GM21423 (cell line): ENCODE data around the gene NR2E1.

Experiments
- ATAC-seq: cut with Tn5 transposase; IDR thresholded peaks from one replicate; pipeline ENCODE4 v1.9.1; 2021; ENCODE audit warnings: mild to moderate bottlenecking, moderate library complexity; ENCODE audit not compliant: unreplicated experiment

Gene NR2E1

GRCh38 chr6:108203189-108204112 lies 37.6 kb downstream of the NR2E1 start:
- no peak for ATAC-seq

- ATAC-seq = no peak
Observed at GRCh38 chr6:108207013-108207412, 41.2 kb downstream of the NR2E1 start.

GRCh38 chr6:108209738-108210137 lies 43.9 kb downstream of the NR2E1 start:
- no peak for ATAC-seq

DNA sequence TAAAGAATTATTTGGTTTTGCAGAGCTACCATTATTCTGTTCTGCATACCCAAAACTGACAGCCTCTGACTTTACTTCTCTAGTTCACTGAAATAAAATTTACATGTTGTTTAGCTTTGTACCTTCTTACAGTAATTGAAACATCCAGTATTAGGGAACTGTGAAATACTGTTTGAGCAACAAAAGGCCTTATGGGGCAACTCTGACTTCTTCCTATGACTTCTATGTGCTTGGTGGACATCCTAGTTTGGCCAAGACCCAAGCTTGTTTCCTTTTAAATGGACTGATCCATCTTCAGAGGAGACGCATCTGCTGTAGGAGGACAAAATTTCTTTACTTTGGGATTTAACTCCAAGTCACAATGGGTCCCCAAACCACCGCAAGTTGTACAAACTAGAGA lies 44.7 kb downstream of the NR2E1 start:
- no peak for ATAC-seq

DNA sequence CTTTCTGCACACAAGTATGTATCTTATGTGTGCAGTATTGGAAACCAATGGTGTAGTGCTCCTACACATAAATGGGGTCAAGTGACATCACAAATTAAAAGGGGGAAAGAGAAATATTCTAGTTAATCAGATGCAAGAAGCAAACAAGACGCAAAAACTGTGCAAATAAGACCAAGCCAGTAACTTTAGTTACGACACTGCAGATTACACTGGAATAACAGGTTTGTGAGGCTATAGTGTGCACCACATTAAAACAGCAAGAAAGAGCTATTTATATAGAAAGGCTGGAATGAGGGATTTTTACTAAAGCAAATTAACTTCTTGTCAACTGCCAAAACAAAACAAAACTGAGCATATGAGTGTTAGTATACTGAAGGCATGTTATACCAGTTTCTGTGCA lies 45.8 kb downstream of the NR2E1 start:
- no peak for ATAC-seq

GRCh38 chr6:108222064-108222463 lies 56.2 kb downstream of the NR2E1 start:
- ATAC-seq = no peak

- no peak for ATAC-seq
Observed at GRCh38 chr6:108222504-108222903, 56.7 kb downstream of the NR2E1 start.

GRCh38 chr6:108227290-108227689 lies 61.5 kb downstream of the NR2E1 start:
- ATAC-seq = no peak

- ATAC-seq = no peak
Observed at GRCh38 chr6:108228416-108228815, 62.6 kb downstream of the NR2E1 start.

DNA sequence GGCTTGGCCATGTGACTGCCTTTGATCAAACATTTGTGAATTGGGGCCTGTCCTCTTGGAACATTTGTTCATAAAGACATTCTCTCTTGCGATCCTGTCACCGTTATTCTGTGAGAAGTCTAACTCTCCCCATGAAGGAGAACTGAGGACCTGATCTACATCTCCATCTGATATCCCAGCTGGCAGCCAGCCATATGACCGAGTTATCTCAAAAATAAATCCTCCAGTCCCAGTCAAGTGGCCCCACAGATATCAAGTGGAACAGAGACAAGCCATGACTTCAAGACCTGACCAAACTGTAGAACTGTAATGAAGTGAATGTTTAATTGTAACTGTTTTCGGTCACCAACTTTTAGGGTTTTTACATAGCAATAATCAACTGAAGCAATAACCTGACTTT lies 69.3 kb downstream of the NR2E1 start:
- no peak for ATAC-seq

- no peak for ATAC-seq
Observed at GRCh38 chr6:108236791-108237190, 71.0 kb downstream of the NR2E1 start.

GRCh38 chr6:108238322-108238721 lies 72.5 kb downstream of the NR2E1 start:
- ATAC-seq = no peak
